Measurements from ENCODE around the gene ONECUT2. TPM values are rescaled to one million over a fixed set of nuclear protein-coding genes. Genes with fewer than 3 reads are reported as not detected.

ONECUT2 gene
- total RNA-seq, 1 experiment from 2014 or later = 1.2 TPM

DNA sequence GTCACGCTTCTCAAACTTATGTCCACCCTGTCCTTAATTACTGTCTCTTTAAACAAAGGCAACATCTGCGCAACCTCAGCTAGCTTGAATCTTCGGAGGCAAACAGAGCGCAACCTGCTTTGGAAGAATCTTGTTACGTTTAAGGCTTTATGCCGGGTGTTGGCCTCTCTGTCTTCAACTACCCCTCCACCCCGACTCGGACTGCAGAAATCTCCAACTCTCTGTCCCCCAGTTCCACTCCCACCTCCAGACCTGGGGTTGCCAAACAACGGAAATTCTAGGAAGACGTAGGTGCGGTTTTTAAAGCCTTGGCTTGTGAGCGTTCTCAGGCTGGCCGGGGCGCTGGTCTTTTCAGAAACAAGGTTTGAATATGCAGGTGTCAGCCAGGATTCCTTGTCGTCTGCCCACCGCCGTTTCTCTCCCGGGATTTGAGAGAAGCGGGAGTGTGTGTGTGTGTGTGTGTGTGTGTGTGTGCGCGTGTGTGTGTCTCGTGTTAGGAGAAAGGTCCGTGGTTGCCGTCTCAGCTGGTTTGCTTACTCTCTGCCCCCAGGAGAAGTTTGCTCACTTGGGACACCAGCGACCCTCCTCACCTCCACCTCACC, 1.1 kb upstream of the ONECUT2 start:
- Histone ChIP-seq H3K4me1 (ENCODE audit: insufficient read depth, low read length, poor library complexity, severe bottlenecking) (peaks cover 18% of the 10 kb centered on the region), H3K27ac (ENCODE audit: low read depth, low read length, poor library complexity, severe bottlenecking) (no peak overlapping the region), H3K27me3 (replicated peaks; ENCODE audit: insufficient read depth, low read depth, low read length, poor library complexity) (peaks cover 91% of the 10 kb centered on the region), H3K9me3 (ENCODE audit: low read depth, low read length, poor library complexity, severe bottlenecking) (no peaks in the 10 kb centered on the region), H3K36me3 (ENCODE audit: insufficient read depth, low read length, poor library complexity, severe bottlenecking) (no peaks in the 10 kb centered on the region), H3K4me3 (ENCODE audit: low read depth, low read length, poor library complexity, severe bottlenecking) (peak overlapping the region; percentile 45)
- BruUV-seq (replicated peaks) = no TSS peak
- DNase-seq (ENCODE audit: low spot score) = no peak
- peak; percentile 85 for TF ChIP-seq EZH2 (IDR thresholded peaks at IDR 0.05; ENCODE audit: borderline replicate concordance, low read depth, low read length, poor library complexity, severe bottlenecking)
- TF ChIP-seq, protein P1, sequence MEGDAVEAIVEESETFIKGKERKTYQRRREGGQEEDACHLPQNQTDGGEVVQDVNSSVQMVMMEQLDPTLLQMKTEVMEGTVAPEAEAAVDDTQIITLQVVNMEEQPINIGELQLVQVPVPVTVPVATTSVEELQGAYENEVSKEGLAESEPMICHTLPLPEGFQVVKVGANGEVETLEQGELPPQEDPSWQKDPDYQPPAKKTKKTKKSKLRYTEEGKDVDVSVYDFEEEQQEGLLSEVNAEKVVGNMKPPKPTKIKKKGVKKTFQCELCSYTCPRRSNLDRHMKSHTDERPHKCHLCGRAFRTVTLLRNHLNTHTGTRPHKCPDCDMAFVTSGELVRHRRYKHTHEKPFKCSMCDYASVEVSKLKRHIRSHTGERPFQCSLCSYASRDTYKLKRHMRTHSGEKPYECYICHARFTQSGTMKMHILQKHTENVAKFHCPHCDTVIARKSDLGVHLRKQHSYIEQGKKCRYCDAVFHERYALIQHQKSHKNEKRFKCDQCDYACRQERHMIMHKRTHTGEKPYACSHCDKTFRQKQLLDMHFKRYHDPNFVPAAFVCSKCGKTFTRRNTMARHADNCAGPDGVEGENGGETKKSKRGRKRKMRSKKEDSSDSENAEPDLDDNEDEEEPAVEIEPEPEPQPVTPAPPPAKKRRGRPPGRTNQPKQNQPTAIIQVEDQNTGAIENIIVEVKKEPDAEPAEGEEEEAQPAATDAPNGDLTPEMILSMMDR (conservative IDR thresholded peaks at IDR 0.05; ENCODE audit: low read depth, low read length) = no peak
- POLR2A ChIA-PET (ENCODE audit: low non-redundant PET) = no interaction called here
- CTCF ChIA-PET = no interaction called here
- intact Hi-C loops (cut with micrococcal nuclease; ENCODE audit: unreplicated experiment) = loop anchor here (10.0 kb wide), 1 partner anchor 649 kb away; no protein-coding TSS in a partner anchor

DNA sequence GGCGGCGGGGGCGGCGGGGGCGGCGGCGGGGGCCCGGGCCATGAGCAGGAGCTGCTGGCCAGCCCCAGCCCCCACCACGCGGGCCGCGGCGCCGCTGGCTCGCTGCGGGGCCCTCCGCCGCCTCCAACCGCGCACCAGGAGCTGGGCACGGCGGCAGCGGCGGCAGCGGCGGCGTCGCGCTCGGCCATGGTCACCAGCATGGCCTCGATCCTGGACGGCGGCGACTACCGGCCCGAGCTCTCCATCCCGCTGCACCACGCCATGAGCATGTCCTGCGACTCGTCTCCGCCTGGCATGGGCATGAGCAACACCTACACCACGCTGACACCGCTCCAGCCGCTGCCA, 644 bp downstream of the ONECUT2 start:
- no peak for DNase-seq (ENCODE audit: low spot score)
- Histone ChIP-seq H3K9me3 (ENCODE audit: low read depth, low read length, poor library complexity, severe bottlenecking) (no peaks in the 10 kb centered on the region), H3K36me3 (ENCODE audit: insufficient read depth, low read length, poor library complexity, severe bottlenecking) (no peaks in the 10 kb centered on the region), H3K27ac (ENCODE audit: low read depth, low read length, poor library complexity, severe bottlenecking) (no peak overlapping the region), H3K4me3 (ENCODE audit: low read depth, low read length, poor library complexity, severe bottlenecking) (peak overlapping the region; percentile 18), H3K4me1 (ENCODE audit: insufficient read depth, low read length, poor library complexity, severe bottlenecking) (peaks cover 18% of the 10 kb centered on the region), H3K27me3 (replicated peaks; ENCODE audit: insufficient read depth, low read depth, low read length, poor library complexity) (peaks cover 91% of the 10 kb centered on the region)
- BruUV-seq (replicated peaks) = no TSS peak
- CTCF ChIA-PET = no interaction called here
- POLR2A ChIA-PET (ENCODE audit: low non-redundant PET) = no interaction called here
- intact Hi-C loops (cut with micrococcal nuclease; ENCODE audit: unreplicated experiment) = loop anchor here (5.0 to 10.0 kb wide), 4 partner anchors 434 to 689 kb away; no protein-coding TSS in a partner anchor
- TF ChIP-seq, protein P1 (conservative IDR thresholded peaks at IDR 0.05; ENCODE audit: low read depth, low read length) = no peak
- no peak for TF ChIP-seq EZH2 (IDR thresholded peaks at IDR 0.05; ENCODE audit: borderline replicate concordance, low read depth, low read length, poor library complexity, severe bottlenecking)

DNA sequence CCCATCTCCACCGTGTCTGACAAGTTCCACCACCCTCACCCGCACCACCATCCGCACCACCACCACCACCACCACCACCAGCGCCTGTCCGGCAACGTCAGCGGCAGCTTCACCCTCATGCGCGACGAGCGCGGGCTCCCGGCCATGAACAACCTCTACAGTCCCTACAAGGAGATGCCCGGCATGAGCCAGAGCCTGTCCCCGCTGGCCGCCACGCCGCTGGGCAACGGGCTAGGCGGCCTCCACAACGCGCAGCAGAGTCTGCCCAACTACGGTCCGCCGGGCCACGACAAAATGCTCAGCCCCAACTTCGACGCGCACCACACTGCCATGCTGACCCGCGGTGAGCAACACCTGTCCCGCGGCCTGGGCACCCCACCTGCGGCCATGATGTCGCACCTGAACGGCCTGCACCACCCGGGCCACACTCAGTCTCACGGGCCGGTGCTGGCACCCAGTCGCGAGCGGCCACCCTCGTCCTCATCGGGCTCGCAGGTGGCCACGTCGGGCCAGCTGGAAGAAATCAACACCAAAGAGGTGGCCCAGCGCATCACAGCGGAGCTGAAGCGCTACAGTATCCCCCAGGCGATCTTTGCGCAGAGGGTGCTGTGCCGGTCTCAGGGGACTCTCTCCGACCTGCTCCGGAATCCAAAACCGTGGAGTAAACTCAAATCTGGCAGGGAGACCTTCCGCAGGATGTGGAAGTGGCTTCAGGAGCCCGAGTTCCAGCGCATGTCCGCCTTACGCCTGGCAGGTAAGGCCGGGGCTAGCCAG, 1.2 kb downstream of the ONECUT2 start:
- Histone ChIP-seq H3K9me3 (ENCODE audit: low read depth, low read length, poor library complexity, severe bottlenecking) (no peaks in the 10 kb centered on the region), H3K27me3 (replicated peaks; ENCODE audit: insufficient read depth, low read depth, low read length, poor library complexity) (peaks cover 91% of the 10 kb centered on the region), H3K4me1 (ENCODE audit: insufficient read depth, low read length, poor library complexity, severe bottlenecking) (peaks cover 18% of the 10 kb centered on the region), H3K36me3 (ENCODE audit: insufficient read depth, low read length, poor library complexity, severe bottlenecking) (no peaks in the 10 kb centered on the region), H3K4me3 (ENCODE audit: low read depth, low read length, poor library complexity, severe bottlenecking) (peak overlapping the region; percentile 40), H3K27ac (ENCODE audit: low read depth, low read length, poor library complexity, severe bottlenecking) (no peak overlapping the region)
- BruUV-seq (replicated peaks) = no TSS peak
- intact Hi-C loops (cut with micrococcal nuclease; ENCODE audit: unreplicated experiment) = loop anchor here (5.0 to 10.0 kb wide), 4 partner anchors 434 to 689 kb away; no protein-coding TSS in a partner anchor
- no peak for DNase-seq (ENCODE audit: low spot score)
- ChIA-PET CTCF (no interaction called here), POLR2A (ENCODE audit: low non-redundant PET) (no interaction called here)
- peak; percentile 82 for TF ChIP-seq EZH2 (IDR thresholded peaks at IDR 0.05; ENCODE audit: borderline replicate concordance, low read depth, low read length, poor library complexity, severe bottlenecking)
- TF ChIP-seq, protein P1 (conservative IDR thresholded peaks at IDR 0.05; ENCODE audit: low read depth, low read length) = no peak
